Ectodermal cell (in vitro differentiated cells): ENCODE data around the gene PCDH18.
"Not testable (repeated sequence)": the region's sequence is repeated elsewhere in the genome, so short reads cannot be mapped to it uniquely, and the experiment has no call there.

Source experiments
- H3K27ac ChIP-seq: 2 replicates; pipeline ENCODE4 v1.7.0; 2013; ENCODE audit warnings: mild to moderate bottlenecking, low read depth, low read length; ENCODE audit not compliant: insufficient read depth, poor library complexity, severe bottlenecking
- H3K27me3 ChIP-seq: 2 replicates; pipeline ENCODE4 v1.7.0; 2013; ENCODE audit warnings: mild to moderate bottlenecking, low read length; ENCODE audit not compliant: insufficient read depth, control insufficient read depth, poor library complexity, severe bottlenecking
- H3K36me3 ChIP-seq: one replicate; pipeline ENCODE4 v1.7.0; 2013; ENCODE audit warnings: low read length; ENCODE audit not compliant: control insufficient read depth, insufficient read depth
- H3K4me1 ChIP-seq: one replicate; pipeline ENCODE4 v1.7.0; 2013; ENCODE audit warnings: low read length; ENCODE audit not compliant: control insufficient read depth, insufficient read depth
- H3K4me3 ChIP-seq: 2 replicates; pipeline ENCODE4 v1.7.0; 2013; ENCODE audit warnings: low read depth, low read length, control low read depth; ENCODE audit not compliant: insufficient read depth
- H3K9me3 ChIP-seq: 2 replicates; pipeline ENCODE4 v1.7.0; 2013; ENCODE audit warnings: mild to moderate bottlenecking, low read length, moderate library complexity; ENCODE audit not compliant: control insufficient read depth
- WGBS, 2 experiments: methylation state at CpG; one replicate each; pipeline ENCODE4 v1.1.7; 2013; ENCODE audit warnings: missing lambda C conversion rate in 2 of 2; 5-methylcytosine and 5-hydroxymethylcytosine counted together

The PCDH18 gene

DNA sequence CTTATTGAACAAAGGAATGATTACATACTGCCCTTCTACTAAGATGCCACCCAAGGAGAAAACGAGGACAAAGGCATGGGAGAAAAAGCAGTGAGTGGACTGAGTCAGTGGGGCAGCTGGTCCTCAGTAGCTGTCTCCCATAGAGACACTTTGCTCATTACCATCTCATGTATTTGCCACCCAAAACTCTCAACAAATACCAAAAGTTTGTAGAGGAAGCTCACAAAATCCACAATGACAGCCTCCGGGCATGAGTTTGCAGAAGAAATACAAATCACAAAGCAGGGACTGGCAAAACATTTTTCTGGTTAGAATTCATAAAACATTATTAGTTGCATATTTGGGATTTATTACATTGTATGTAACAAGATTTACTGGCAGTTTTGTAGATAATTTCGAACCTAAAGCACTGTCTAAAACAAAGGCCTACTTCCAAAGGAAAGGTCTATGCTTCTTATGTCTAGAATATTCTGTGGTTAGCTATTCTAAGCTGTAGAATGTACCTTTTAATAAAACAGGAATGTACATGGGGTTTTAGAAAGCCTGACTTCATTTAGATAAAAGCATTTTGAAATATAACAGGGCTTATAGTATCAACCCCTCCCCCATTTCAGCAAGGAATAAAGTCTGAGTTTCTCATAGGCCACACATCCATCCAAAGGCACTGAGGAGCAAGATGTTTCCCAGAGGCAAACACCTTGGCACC, 17.7 kb downstream of the PCDH18 start:
- H3K4me3 ChIP-seq: no peak overlapping the region
- no peak overlapping the region for H3K27ac ChIP-seq
- no peaks in the 10 kb centered on the region for H3K36me3 ChIP-seq
- no peaks in the 10 kb centered on the region for H3K4me1 ChIP-seq
- 94 to 96% methylated on average over 2 to 3 of the region's 3 CpGs for WGBS, 2 experiments
- no peaks in the 10 kb centered on the region for H3K9me3 ChIP-seq
- H3K27me3 ChIP-seq: no peaks in the 10 kb centered on the region

DNA sequence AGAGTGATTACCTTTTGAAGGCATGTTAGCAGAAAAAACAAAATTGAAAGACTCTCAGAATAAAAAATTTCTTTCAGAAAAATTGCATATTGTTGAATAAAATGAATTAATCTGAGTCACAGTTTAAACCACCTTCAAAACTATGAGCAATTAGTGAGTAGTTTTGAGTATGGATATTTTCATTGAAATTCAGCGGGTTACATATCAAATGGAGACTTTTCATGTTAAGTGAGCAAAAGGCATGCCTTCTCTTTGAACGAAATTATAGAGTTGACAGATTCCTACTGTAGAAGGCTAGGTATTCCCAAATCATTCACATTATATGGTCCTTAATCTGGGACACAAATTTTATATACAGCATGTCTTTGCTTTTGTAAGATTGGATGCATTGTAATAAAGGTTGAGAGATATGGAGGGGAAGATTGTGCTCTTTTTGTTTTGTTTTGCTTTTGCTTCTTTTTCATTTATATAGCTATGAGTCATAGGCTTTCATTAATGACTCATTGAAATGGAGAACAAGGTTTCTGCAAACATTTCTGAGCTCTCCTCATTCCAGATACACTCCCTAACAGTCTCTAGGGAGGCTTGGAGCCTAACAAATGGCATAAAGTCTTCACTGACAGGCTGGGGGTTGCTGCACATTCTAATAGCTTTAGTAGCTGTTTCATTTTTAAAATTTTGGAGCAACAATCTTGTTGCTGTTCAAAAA, 21.6 kb downstream of the PCDH18 start:
- WGBS, 2 experiments: 43 to 51% methylated on average over 1 to 2 of the region's 2 CpGs
- no peaks in the 10 kb centered on the region for H3K36me3 ChIP-seq
- no peaks in the 10 kb centered on the region for H3K27me3 ChIP-seq
- no peak overlapping the region for H3K27ac ChIP-seq
- H3K4me3 ChIP-seq: no peak overlapping the region
- H3K4me1 ChIP-seq: no peaks in the 10 kb centered on the region
- H3K9me3 ChIP-seq: no peaks in the 10 kb centered on the region

DNA sequence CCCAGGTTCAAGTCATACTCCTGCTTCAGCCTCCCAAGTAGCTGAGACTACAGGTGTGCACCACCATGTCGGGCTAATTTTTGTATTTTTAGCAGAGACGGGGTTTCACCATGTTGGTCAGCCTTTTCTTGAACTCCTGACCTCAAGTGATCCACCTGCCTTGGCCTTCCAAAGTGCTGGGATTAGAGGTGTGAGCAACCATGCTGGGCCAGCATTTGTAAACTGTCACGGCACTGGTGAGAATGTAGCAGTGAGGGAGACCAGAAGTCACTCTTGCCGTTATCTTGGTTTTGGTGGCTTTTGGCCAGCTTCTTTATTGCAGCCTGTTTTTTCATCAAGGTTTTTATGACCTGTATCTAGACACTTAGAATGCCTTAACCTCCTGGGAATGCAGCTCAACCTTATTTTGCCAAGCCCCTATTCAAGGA, 22.4 kb downstream of the PCDH18 start:
- no peak overlapping the region for H3K27ac ChIP-seq
- H3K36me3 ChIP-seq: no peaks in the 10 kb centered on the region
- no peak overlapping the region for H3K4me3 ChIP-seq
- H3K4me1 ChIP-seq: no peaks in the 10 kb centered on the region
- no peaks in the 10 kb centered on the region for H3K9me3 ChIP-seq
- no peaks in the 10 kb centered on the region for H3K27me3 ChIP-seq
- 84 to 89% methylated on average over 4 of the region's 4 CpGs for WGBS, 2 experiments

DNA sequence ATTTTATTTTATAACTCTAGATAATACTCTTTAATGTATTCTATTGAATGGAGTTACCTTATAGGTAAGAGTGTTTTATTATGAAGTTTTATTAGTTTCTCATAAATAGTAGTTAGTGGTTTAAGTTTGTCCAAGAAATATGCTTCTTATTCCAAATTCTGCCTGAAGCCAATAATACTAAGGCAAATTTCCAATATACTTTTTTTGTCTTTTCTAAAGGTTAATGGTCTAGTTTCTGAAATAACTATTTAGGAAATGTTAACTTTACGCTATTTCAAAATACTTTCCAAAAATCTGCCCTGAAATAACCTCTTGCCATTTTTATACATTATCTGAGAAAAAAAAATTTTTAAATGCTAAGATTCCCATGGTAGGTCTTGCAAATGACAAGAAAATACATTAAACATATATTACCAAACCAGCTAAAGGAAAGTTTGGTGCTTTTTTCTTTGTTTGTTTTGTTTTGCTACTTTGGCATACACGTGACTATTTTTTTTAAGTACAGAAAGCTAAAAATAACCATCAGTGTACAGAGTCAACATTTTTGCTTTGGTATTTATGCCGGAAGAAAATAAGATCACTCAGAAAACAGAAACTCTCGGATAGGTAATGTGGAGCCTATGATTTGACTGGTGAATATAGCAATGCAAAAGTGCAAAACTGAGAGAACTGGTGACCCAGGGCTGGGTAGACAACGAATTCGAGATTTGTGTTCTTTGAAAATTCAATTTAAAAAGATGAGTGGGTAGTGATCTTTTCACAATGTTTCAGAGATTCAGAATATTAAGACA, 29.8 kb downstream of the PCDH18 start:
- Histone ChIP-seq H3K27ac (no peak overlapping the region), H3K36me3 (no peaks in the 10 kb centered on the region), H3K9me3 (no peaks in the 10 kb centered on the region), H3K27me3 (no peaks in the 10 kb centered on the region), H3K4me1 (no peaks in the 10 kb centered on the region), H3K4me3 (no peak overlapping the region)
- 96 to 98% methylated on average over 5 to 6 of the region's 6 CpGs for WGBS, 2 experiments

DNA sequence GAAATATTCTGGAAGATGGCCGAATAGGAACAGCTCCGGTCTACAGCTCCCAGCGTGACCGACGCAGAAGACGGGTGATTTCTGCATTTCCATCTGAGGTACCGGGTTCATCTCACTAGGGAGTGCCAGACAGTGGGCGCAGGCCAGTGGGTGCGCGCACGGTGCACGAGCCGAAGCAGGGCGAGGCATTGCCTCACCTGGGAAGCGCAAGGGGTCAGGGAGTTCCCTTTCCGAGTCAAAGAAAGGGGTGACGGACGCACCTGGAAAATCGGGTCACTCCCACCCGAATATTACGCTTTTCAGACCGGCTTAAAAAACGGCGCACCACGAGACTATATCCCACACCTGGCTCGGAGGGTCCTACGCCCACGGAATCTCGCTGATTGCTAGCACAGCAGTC, 36.0 kb downstream of the PCDH18 start:
- not testable (repeated sequence) for H3K4me1 ChIP-seq, H3K36me3 ChIP-seq, H3K9me3 ChIP-seq, H3K27ac ChIP-seq, H3K4me3 ChIP-seq, H3K27me3 ChIP-seq
- 93 to 94% methylated on average over 6 to 13 of the region's 29 CpGs for WGBS, 2 experiments

DNA sequence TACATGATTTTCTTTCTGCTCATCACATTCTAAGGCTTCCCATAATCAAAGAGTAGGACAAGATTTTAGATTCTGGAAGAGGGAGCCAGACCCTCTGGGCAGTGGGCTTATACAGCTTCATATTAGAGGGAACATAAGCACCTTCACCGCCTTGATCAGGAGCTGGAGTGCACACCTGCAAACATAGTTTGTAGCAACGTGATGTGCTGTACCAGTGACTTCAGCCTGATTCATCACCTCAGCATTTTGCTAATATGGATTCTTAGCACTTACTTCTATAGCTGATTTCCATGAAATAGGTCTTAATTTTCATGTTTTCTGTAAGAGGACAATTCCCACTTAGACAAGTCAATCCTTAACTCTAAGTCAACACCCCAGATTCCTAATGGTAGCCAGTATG, 36.7 kb downstream of the PCDH18 start:
- no peak overlapping the region for H3K4me3 ChIP-seq
- H3K9me3 ChIP-seq: peaks cover 4% of the 10 kb centered on the region
- no peaks in the 10 kb centered on the region for H3K36me3 ChIP-seq
- H3K27ac ChIP-seq: no peak overlapping the region
- H3K4me1 ChIP-seq: no peaks in the 10 kb centered on the region
- 92% methylated on average over 2 of the region's 2 CpGs for WGBS, 2 experiments
- H3K27me3 ChIP-seq: no peaks in the 10 kb centered on the region

DNA sequence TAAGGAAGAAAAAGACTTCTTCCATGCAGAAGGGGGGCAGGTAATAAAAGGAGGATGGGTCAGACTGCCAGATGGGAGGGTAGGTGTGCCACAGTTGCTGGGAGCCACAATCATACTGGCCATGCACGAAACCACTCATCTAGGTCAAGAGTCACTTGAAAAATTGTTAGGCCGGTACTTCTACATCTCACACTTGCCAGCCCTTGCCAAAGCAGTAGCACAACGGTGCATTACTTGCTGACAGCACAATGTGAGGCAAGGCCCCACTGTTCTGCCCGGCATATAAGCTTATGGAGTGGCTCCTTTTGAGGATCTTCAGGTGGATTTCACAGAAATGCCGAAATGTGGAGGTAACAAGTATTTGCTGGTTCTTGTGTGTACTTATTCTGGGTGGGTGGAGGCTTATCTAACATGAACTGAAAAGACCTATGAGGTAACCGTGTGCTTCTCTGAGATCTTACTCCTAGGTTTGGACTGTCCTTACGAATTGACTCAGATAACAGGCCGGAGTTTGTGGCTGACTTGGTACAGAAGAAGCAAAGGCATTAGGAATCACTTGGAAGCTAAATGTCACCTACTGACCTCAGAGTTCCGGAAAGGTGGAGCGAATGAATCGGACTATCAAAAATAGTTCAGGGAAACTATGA, 48.9 kb downstream of the PCDH18 start:
- H3K4me3 ChIP-seq, H3K9me3 ChIP-seq, H3K27me3 ChIP-seq, H3K4me1 ChIP-seq, H3K27ac ChIP-seq, H3K36me3 ChIP-seq: not testable (repeated sequence)
- 95 to 97% methylated on average over 11 of the region's 11 CpGs for WGBS, 2 experiments

DNA sequence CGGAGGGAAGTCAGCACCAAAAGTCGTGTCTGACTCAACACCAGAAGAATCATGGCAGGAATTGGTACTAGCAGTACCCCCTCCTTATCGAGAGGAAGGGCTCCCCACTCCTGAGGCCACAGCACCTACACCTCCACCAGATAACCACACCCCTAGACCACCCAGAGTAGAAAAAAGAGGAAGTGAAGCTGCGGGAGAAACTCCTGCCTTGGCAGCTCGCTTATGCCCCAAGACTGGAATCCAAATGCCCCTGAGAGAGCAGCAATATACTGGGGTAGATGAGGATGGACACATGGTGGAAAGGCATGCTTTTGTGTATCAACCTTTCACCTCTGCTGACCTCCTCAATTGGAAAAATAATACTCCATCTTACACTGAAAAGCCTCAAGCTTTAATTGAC, 52.6 kb downstream of the PCDH18 start:
- 86 to 92% methylated on average over 5 of the region's 5 CpGs for WGBS, 2 experiments
- not testable (repeated sequence) for H3K36me3 ChIP-seq, H3K27me3 ChIP-seq, H3K9me3 ChIP-seq, H3K27ac ChIP-seq, H3K4me1 ChIP-seq, H3K4me3 ChIP-seq

DNA sequence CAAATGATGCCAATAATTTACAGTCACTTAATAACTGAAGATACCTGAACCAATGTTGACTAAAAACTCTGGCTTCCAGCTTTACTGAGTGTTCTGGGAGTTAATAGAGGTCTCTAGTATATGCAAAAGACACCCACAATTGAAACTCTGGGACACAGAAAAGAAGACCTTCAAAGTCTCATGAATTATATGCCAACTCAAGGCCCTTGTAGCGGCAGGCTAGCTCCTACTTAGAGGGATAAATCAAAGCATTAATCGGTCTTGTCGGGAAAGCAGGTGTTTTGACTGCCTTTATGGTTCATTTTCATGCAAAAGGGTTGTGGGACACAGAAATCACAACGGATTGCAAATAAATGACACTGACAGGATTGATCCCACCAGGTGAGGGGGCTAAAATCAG, 55.9 kb downstream of the PCDH18 start:
- no peaks in the 10 kb centered on the region for H3K9me3 ChIP-seq
- H3K4me3 ChIP-seq: no peak overlapping the region
- no peaks in the 10 kb centered on the region for H3K27me3 ChIP-seq
- H3K4me1 ChIP-seq: no peaks in the 10 kb centered on the region
- H3K36me3 ChIP-seq: no peaks in the 10 kb centered on the region
- WGBS, 2 experiments: 82 to 83% methylated on average over 4 of the region's 4 CpGs
- no peak overlapping the region for H3K27ac ChIP-seq
